H1 (cell line): Measurements from ENCODE around the gene SIGLEC6. TPM values are rescaled to one million over a fixed set of nuclear protein-coding genes. Genes with fewer than 3 reads are reported as not detected.

Source experiments
- CTCF ChIA-PET: fragments of 300-600 bp; sonication (Branson Sonifier 250); formaldehyde crosslinking; loops from one replicate; lab custom pipeline; 2021; ENCODE audit not compliant: partially characterized antibody; lab: Charles Lee
- POLR2A ChIA-PET: fragments of 300-600 bp; sonication (Branson Sonifier 250); formaldehyde crosslinking; loops from one replicate; lab custom pipeline; 2021; ENCODE audit warnings: inconsistent platforms; ENCODE audit not compliant: partially characterized antibody; lab: Charles Lee
- DNase-seq, 2 experiments: peaks; one replicate each; pipeline versions ENCODE4 v3.0.0 to v3.0.0-alpha.2; 2010 to 2022; ENCODE audit warnings: low spot score in 2 of 2, low read depth in 1 of 2, mixed read lengths in 1 of 2
- FAIRE-seq: peaks from 2 replicates; lab custom pipeline; 2011; peaks lifted over from hg19 to GRCh38; lab: Jason Lieb, UNC
- H2AFZ ChIP-seq: 2 replicates; pipeline ENCODE4 v1.8.1; 2012; ENCODE audit warnings: low read length, inconsistent platforms
- H2AK5ac ChIP-seq: 2 replicates; pipeline ENCODE4 v1.6.1; 2013; ENCODE audit warnings: low read depth, low read length
- H2BK120ac ChIP-seq: replicated peaks from 2 replicates; pipeline ENCODE3; 2013; ENCODE audit warnings: low read depth, low read length, inconsistent platforms
- H2BK12ac ChIP-seq: 2 replicates; pipeline ENCODE4 v1.6.1; 2013; ENCODE audit warnings: low read depth, low read length
- H2BK15ac ChIP-seq: 2 replicates; pipeline ENCODE4 v1.6.1; 2013; ENCODE audit warnings: low read length
- H2BK20ac ChIP-seq: 2 replicates; pipeline ENCODE4 v1.6.1; 2013; ENCODE audit warnings: low read length
- H2BK5ac ChIP-seq: 2 replicates; pipeline ENCODE4 v1.6.1; 2013; ENCODE audit warnings: low read depth, low read length
- H3K14ac ChIP-seq: 2 replicates; pipeline ENCODE4 v1.6.1; 2013; ENCODE audit warnings: inconsistent platforms; ENCODE audit not compliant: insufficient read length
- H3K18ac ChIP-seq: 2 replicates; pipeline ENCODE4 v1.6.1; 2013; ENCODE audit warnings: low read length; ENCODE audit errors: extremely low read depth
- H3K23ac ChIP-seq: 2 replicates; pipeline ENCODE4 v1.6.1; 2013; ENCODE audit warnings: inconsistent platforms; ENCODE audit not compliant: insufficient read length
- H3K23me2 ChIP-seq: 2 replicates; pipeline ENCODE4 v1.6.1; 2013; ENCODE audit warnings: low read depth, low read length
- H3K27ac ChIP-seq: 2 replicates; pipeline ENCODE4 v1.6.1; 2011; ENCODE audit warnings: low read depth, low read length, inconsistent platforms
- H3K27me3 ChIP-seq, 4 experiments: replicated peaks in 1 of 4; 1 replicate in 1 of 4; 2 replicates in 3 of 4; pipeline versions ENCODE4 v1.6.1 to v1.8.1; 2011 to 2013; ENCODE audit warnings: low read length in 3 of 4, mild to moderate bottlenecking in 3 of 4, inconsistent platforms in 2 of 4, mixed read lengths in 2 of 4, moderate library complexity in 1 of 4; ENCODE audit not compliant: control insufficient read depth in 3 of 4, insufficient read depth in 3 of 4; ENCODE audit errors: extremely low read depth in 1 of 4
- H3K36me3 ChIP-seq, 4 experiments: 2 replicates each; pipeline versions ENCODE4 v1.6.1 to v1.8.1; 2011 to 2013; ENCODE audit warnings: mild to moderate bottlenecking in 4 of 4, low read length in 3 of 4, moderate library complexity in 2 of 4, control low read depth in 1 of 4, inconsistent platforms in 1 of 4; ENCODE audit not compliant: insufficient read depth in 4 of 4, control insufficient read depth in 2 of 4
- H3K4ac ChIP-seq: replicated peaks from 2 replicates; pipeline ENCODE3; 2013; ENCODE audit warnings: low read length, low read depth, mixed read lengths, inconsistent platforms; ENCODE audit not compliant: insufficient read length
- H3K4me1 ChIP-seq, 4 experiments: replicated peaks in 1 of 4; 1 replicate in 1 of 4; 2 replicates in 3 of 4; pipeline versions ENCODE4 v1.6.1 to v1.8.1; 2011 to 2013; ENCODE audit warnings: low read length in 3 of 4, inconsistent platforms in 2 of 4, mixed read lengths in 1 of 4; ENCODE audit not compliant: insufficient read depth in 4 of 4, control insufficient read depth in 3 of 4
- H3K4me2 ChIP-seq, 2 experiments: 2 replicates each; pipeline versions ENCODE4 v1.6.1 to v1.8.1; 2011 to 2013; ENCODE audit warnings: low read depth in 2 of 2, low read length in 2 of 2, control low read depth in 1 of 2, inconsistent platforms in 1 of 2, mild to moderate bottlenecking in 1 of 2; ENCODE audit not compliant: insufficient read depth in 1 of 2
- H3K4me3 ChIP-seq, 4 experiments: fragments of 200-600, 300-600 bp in 1 of 4; sonication (generic), shearing (Covaris generic), sonication (Bioruptor Twin) in 1 of 4; 2 replicates each; pipeline versions ENCODE4 v1.5.1 to v1.8.1; 2011 to 2016; ENCODE audit warnings: low read length in 4 of 4, low read depth in 3 of 4, control low read depth in 2 of 4, inconsistent platforms in 2 of 4, mild to moderate bottlenecking in 2 of 4, mixed read lengths in 1 of 4, moderate library complexity in 1 of 4; ENCODE audit not compliant: insufficient read depth in 2 of 4; ENCODE audit errors: extremely low read depth in 1 of 4
- H3K56ac ChIP-seq: replicated peaks from 2 replicates; pipeline ENCODE3; 2013; ENCODE audit warnings: low read depth, mild to moderate bottlenecking, mixed read lengths, low read length, inconsistent platforms; ENCODE audit not compliant: insufficient read length
- H3K79me1 ChIP-seq: 2 replicates; pipeline ENCODE4 v1.6.1; 2013; ENCODE audit warnings: low read depth, low read length, control low read depth
- H3K79me2 ChIP-seq, 2 experiments: 2 replicates each; pipeline versions ENCODE4 v1.6.1 to v1.8.1; 2012 to 2013; ENCODE audit warnings: low read length in 2 of 2, mild to moderate bottlenecking in 2 of 2, inconsistent platforms in 1 of 2; ENCODE audit not compliant: insufficient read depth in 2 of 2, control insufficient read depth in 1 of 2
- H3K9ac ChIP-seq, 4 experiments: replicated peaks in 1 of 4; 1 replicate in 1 of 4; 2 replicates in 3 of 4; pipeline versions ENCODE4 v1.6.1 to v1.8.1; 2011 to 2013; ENCODE audit warnings: low read depth in 3 of 4, low read length in 3 of 4, control low read depth in 2 of 4, mild to moderate bottlenecking in 2 of 4, moderate library complexity in 2 of 4, inconsistent platforms in 1 of 4; ENCODE audit errors: extremely low read depth in 1 of 4
- H3K9me3 ChIP-seq, 2 experiments: 2 replicates each; pipeline versions ENCODE4 v1.6.1 to v1.8.1; 2012 to 2013; ENCODE audit warnings: mild to moderate bottlenecking in 2 of 2, moderate library complexity in 2 of 2, control low read depth in 1 of 2, inconsistent platforms in 1 of 2, low read depth in 1 of 2, low read length in 1 of 2, mixed read lengths in 1 of 2; ENCODE audit not compliant: insufficient read depth in 2 of 2
- H4K20me1 ChIP-seq, 2 experiments: replicated peaks in 1 of 2; 2 replicates each; pipeline versions ENCODE3 to v1.8.1; 2011 to 2013; ENCODE audit warnings: inconsistent platforms in 2 of 2, low read length in 2 of 2, mild to moderate bottlenecking in 1 of 2; ENCODE audit not compliant: insufficient read depth in 2 of 2, control insufficient read depth in 1 of 2
- H4K5ac ChIP-seq: 2 replicates; pipeline ENCODE4 v1.6.1; 2013; ENCODE audit warnings: low read length, low read depth, mixed read lengths, inconsistent platforms; ENCODE audit not compliant: insufficient read length
- H4K8ac ChIP-seq: 2 replicates; pipeline ENCODE4 v1.8.0; 2013; ENCODE audit warnings: mild to moderate bottlenecking, moderate library complexity, low read length, inconsistent platforms; ENCODE audit not compliant: insufficient read depth; ENCODE audit errors: extremely low read depth
- H4K91ac ChIP-seq: replicated peaks from 2 replicates; pipeline ENCODE3; 2013; ENCODE audit warnings: low read length, mixed read lengths, inconsistent platforms; ENCODE audit not compliant: insufficient read length
- ASH2L ChIP-seq: fragments of 200-600, 300-600 bp; sonication (generic); IDR thresholded peaks from one replicate; pipeline ENCODE4 v1.7.1; 2017; ENCODE audit warnings: low read length
- CBX5 ChIP-seq: fragments of 300-800, 300-1000 bp; sonication (generic); IDR thresholded peaks from 2 replicates; pipeline ENCODE4 v1.7.1; 2016; ENCODE audit warnings: antibody characterized with exemption, low read length, low read depth
- EP300 ChIP-seq, 2 experiments: IDR thresholded peaks; 1 replicate in 1 of 2; 2 replicates in 1 of 2; pipeline ENCODE4 v1.6.1; 2011 to 2012; ENCODE audit warnings: low read depth in 2 of 2, low read length in 2 of 2, mild to moderate bottlenecking in 2 of 2, borderline replicate concordance in 1 of 2, inconsistent platforms in 1 of 2, moderate library complexity in 1 of 2
- GABPA ChIP-seq: IDR thresholded peaks from 2 replicates; pipeline ENCODE4 v1.6.1; 2011; ENCODE audit warnings: mild to moderate bottlenecking, low read length, moderate library complexity, borderline replicate concordance; ENCODE audit not compliant: insufficient read depth
- HDAC6 ChIP-seq: IDR thresholded peaks from one replicate; pipeline ENCODE4 v1.7.1; 2012; ENCODE audit warnings: low read depth, mild to moderate bottlenecking, inconsistent platforms, low read length, moderate library complexity
- KDM5A ChIP-seq: fragments of 200-600 bp; IDR thresholded peaks from 2 replicates; pipeline ENCODE4 v1.7.1; 2012; ENCODE audit warnings: mild to moderate bottlenecking, low read length, inconsistent platforms, mixed read lengths
- MAFK ChIP-seq: IDR thresholded peaks from 2 replicates; pipeline ENCODE4 v1.6.1; 2012; ENCODE audit warnings: low read depth, mild to moderate bottlenecking, improper control_type of control experiment, low read length
- NANOG ChIP-seq: IDR thresholded peaks from 2 replicates; pipeline ENCODE4 v1.6.1; 2011; ENCODE audit warnings: low read length, low read depth, mild to moderate bottlenecking, inconsistent platforms; ENCODE audit not compliant: insufficient read depth, poor library complexity, severe bottlenecking
- RAD21 ChIP-seq, 2 experiments: IDR thresholded peaks in 1 of 2; conservative IDR thresholded peaks in 1 of 2; 2 replicates each; pipeline ENCODE4 v1.6.1; 2011; ENCODE audit warnings: low read depth in 2 of 2, low read length in 2 of 2, improper control_type of control experiment in 1 of 2, inconsistent platforms in 1 of 2, mild to moderate bottlenecking in 1 of 2, moderate library complexity in 1 of 2
- SUZ12 ChIP-seq: fragments of 200-600 bp; sonication (generic); IDR thresholded peaks from 2 replicates; pipeline ENCODE4 v1.6.1; 2012; ENCODE audit warnings: mild to moderate bottlenecking, inconsistent platforms, low read length, moderate library complexity, mixed read lengths
- TCF12 ChIP-seq: IDR thresholded peaks from 2 replicates; pipeline ENCODE4 v1.6.1; 2011; ENCODE audit warnings: low read depth, mild to moderate bottlenecking, low read length
- WGBS, 2 experiments: shearing (Covaris generic) in 1 of 2; methylation state at CpG; one replicate each; pipeline versions ENCODE4 v1.1.6 to v1.1.7; 2013 to 2015; ENCODE audit warnings: low lambda C conversion rate in 2 of 2, mixed read lengths in 2 of 2, inconsistent platforms in 1 of 2, low coverage in 1 of 2, missing lambda C conversion rate in 1 of 2; ENCODE audit not compliant: insufficient replicate concordance in 2 of 2, insufficient coverage in 1 of 2, insufficient read length in 1 of 2; ENCODE audit errors: extremely low coverage in 1 of 2, missing lambda C conversion rate in 1 of 2; 5-methylcytosine and 5-hydroxymethylcytosine counted together
- polyA plus RNA-seq, 7 experiments: library from polyadenylated mRNA; depleted of rRNA in 3 of 7; stranded (reverse) in 5 of 7; unstranded in 2 of 7; fragments of >200 nt in 5 of 7; fragments of 200-250 nt in 2 of 7; gene quantifications; 1 replicate in 5 of 7; 2 replicates in 1 of 7; 4 replicates in 1 of 7; pipeline versions ENCODE4 v1.2.1 to v1.2.3, GENCODE V29; 2011 to 2013; ENCODE audit warnings: missing spikeins in 2 of 7, mixed read lengths in 2 of 7
- total RNA-seq: library from RNA; stranded (reverse); fragmentation: NEBNext Ultra II Directional; extraction: Animal tissue kit (Norgen Biotek cat#: 25700); gene quantifications from 2 replicates; pipeline ENCODE4 v1.2.1, GENCODE V29; 2021

The SIGLEC6 gene
- total and polyA plus RNA-seq, 2 of the 8 experiments (the other 6 are each of a cell fraction or from before 2014, with no cell fraction given) = 0.05 TPM; not detected in 1

GRCh38 chr19:51542699-51543098 is 11.2 kb upstream of the SIGLEC6 start:
- no peak for TF ChIP-seq GABPA
- TF ChIP-seq EP300 (IDR thresholded peaks at IDR 0.05; ENCODE audit: borderline replicate concordance in 1 of 2, low read depth in 2 of 2, low read length in 2 of 2) = no peak
- no peak for TF ChIP-seq RAD21 (IDR thresholded peaks at IDR 0.05 in 1 of 2, conservative IDR thresholded peaks at IDR 0.05 in 1 of 2; ENCODE audit: low read depth in 2 of 2, low read length in 2 of 2)
- no peak for TF ChIP-seq ASH2L
- no peak for TF ChIP-seq HDAC6
- TF ChIP-seq TCF12 = no peak
- no peak for TF ChIP-seq SUZ12
- no peak for TF ChIP-seq MAFK
- TF ChIP-seq KDM5A = no peak
- TF ChIP-seq NANOG = no peak
- no peak for TF ChIP-seq CBX5
- ChIA-PET CTCF (no interaction called here), POLR2A (no interaction called here)
- Histone ChIP-seq H3K4ac (no peak overlapping the region), H3K9me3 (peaks cover 68 to 85% of the 10 kb centered on the region in 2 experiments), H3K23me2 (no peaks in the 10 kb centered on the region), H3K36me3 (no peaks in the 10 kb centered on the region), H3K4me1 (no peaks in the 10 kb centered on the region), H4K20me1 (no peaks in the 10 kb centered on the region), H3K18ac (no peak overlapping the region), H3K27me3 (no peaks in the 10 kb centered on the region), H3K4me2 (no peak overlapping the region), H3K79me1 (no peaks in the 10 kb centered on the region), H2AFZ (no peak overlapping the region), H3K14ac (no peak overlapping the region), H4K8ac (no peak overlapping the region), H2AK5ac (no peak overlapping the region), H3K9ac (no peak overlapping the region), H3K56ac (no peak overlapping the region), H3K27ac (no peak overlapping the region), H2BK15ac (no peak overlapping the region), H2BK20ac (no peak overlapping the region), H4K91ac (no peak overlapping the region), H2BK5ac (no peak overlapping the region), H3K79me2 (no peaks in the 10 kb centered on the region), H2BK120ac (no peak overlapping the region), H3K23ac (no peak overlapping the region), H4K5ac (no peak overlapping the region), H2BK12ac (no peak overlapping the region), H3K4me3 (no peak overlapping the region)
- 88% methylated on average over 5 of the region's 5 CpGs; no CpG with 5 or more reads in 1 of the 2 experiments for WGBS, 2 experiments
- DNase-seq = no peak
- FAIRE-seq = no peak
